HepG2 (cell line): Measurements from ENCODE around the gene PRRT2. TPM values are rescaled to one million over a fixed set of nuclear protein-coding genes. Genes with fewer than 3 reads are reported as not detected.

ENCODE experiments used
- DPF2 ChIP-seq: sonication (generic); formaldehyde crosslinking; IDR thresholded peaks from 2 replicates; pipeline ENCODE4 v1.4.0; 2020; ENCODE audit warnings: mild to moderate bottlenecking, low read depth, missing genetic modification reagents, borderline replicate concordance
- E2F2 ChIP-seq: sonication (generic); formaldehyde crosslinking; IDR thresholded peaks from 2 replicates; pipeline ENCODE4 v1.4.0; 2020; ENCODE audit warnings: missing genetic modification reagents, borderline replicate concordance
- MATR3 ChIP-seq: sonication (generic); formaldehyde crosslinking; IDR thresholded peaks from 2 replicates; pipeline ENCODE4 v1.4.0; 2020; ENCODE audit warnings: missing genetic modification reagents
- MXD1 ChIP-seq: sonication (generic); formaldehyde crosslinking; IDR thresholded peaks from 2 replicates; pipeline ENCODE4 v1.4.0; 2020; ENCODE audit warnings: mild to moderate bottlenecking, missing genetic modification reagents
- NBN ChIP-seq: fragments of 450-650 bp; conservative IDR thresholded peaks from 2 replicates; pipeline ENCODE4 v1.6.1; 2017
- NR2F6 ChIP-seq, 2 experiments: IDR thresholded peaks; 2 replicates each; pipeline ENCODE4 v1.6.1; 2016; ENCODE audit warnings: antibody characterized with exemption in 1 of 2, mild to moderate bottlenecking in 1 of 2
- THAP11 ChIP-seq: IDR thresholded peaks from 2 replicates; pipeline ENCODE4 v1.6.1; 2016; ENCODE audit warnings: missing biosample characterization, missing genetic modification reagents
- THAP7 ChIP-seq: sonication (generic); formaldehyde crosslinking; IDR thresholded peaks from 2 replicates; pipeline ENCODE4 v1.8.1; 2023; ENCODE audit warnings: mild to moderate bottlenecking, missing genetic modification reagents
- ZNF552 ChIP-seq: sonication (generic); formaldehyde crosslinking; IDR thresholded peaks from 2 replicates; pipeline ENCODE4 v1.9.0; 2022; ENCODE audit warnings: missing genetic modification reagents, mild to moderate bottlenecking, borderline replicate concordance
- ZNF556 ChIP-seq: sonication (generic); formaldehyde crosslinking; IDR thresholded peaks from 2 replicates; pipeline ENCODE4 v1.4.0; 2020; ENCODE audit warnings: mild to moderate bottlenecking, missing genetic modification reagents, borderline replicate concordance
- polyA plus RNA-seq, 8 experiments: library from polyadenylated mRNA; depleted of rRNA in 3 of 8; stranded (reverse) in 7 of 8; unstranded in 1 of 8; fragments of >200 nt; fragmentation: Illumina TruSeq in 4 of 8; extraction: Trizol in 4 of 8; gene quantifications; 2 replicates each; pipeline versions ENCODE4 v1.2.1 to v1.2.3, GENCODE V29; 2011 to 2016; ENCODE audit warnings: low read depth in 4 of 8, missing spikeins in 1 of 8, mixed read lengths in 1 of 8; ENCODE audit not compliant: insufficient read depth in 1 of 8
- total RNA-seq, 5 experiments: library from RNA; depleted of rRNA; stranded (reverse); fragments of >200 nt; fragmentation: Illumina TruSeq; extraction: Trizol; gene quantifications; 2 replicates each; pipeline ENCODE4 v1.2.3, GENCODE V29; 2016; ENCODE audit warnings: low read depth in 1 of 5
- TF ChIP-seq, protein P1 (sequence below): sonication (generic); formaldehyde crosslinking; IDR thresholded peaks from 2 replicates; pipeline ENCODE4 v1.4.0; 2020; ENCODE audit warnings: missing genetic modification reagents
- TF ChIP-seq, protein P2 (sequence below): sonication (generic); formaldehyde crosslinking; IDR thresholded peaks from 2 replicates; pipeline ENCODE4 v1.4.0; 2020; ENCODE audit warnings: mild to moderate bottlenecking, low read depth, missing genetic modification reagents
- TF ChIP-seq, protein P3 (sequence below): IDR thresholded peaks from 2 replicates; pipeline ENCODE4 v1.6.1; 2016; ENCODE audit warnings: mild to moderate bottlenecking
- TF ChIP-seq, protein P4 (sequence below): sonication (generic); formaldehyde crosslinking; IDR thresholded peaks from 2 replicates; pipeline ENCODE4 v1.4.0; 2020; ENCODE audit warnings: missing genetic modification reagents, low read depth, mild to moderate bottlenecking, borderline replicate concordance
- TF ChIP-seq, protein P5 (sequence below): sonication (generic); formaldehyde crosslinking; IDR thresholded peaks from 2 replicates; pipeline ENCODE4 v1.4.0; 2020; ENCODE audit warnings: mild to moderate bottlenecking, missing genetic modification reagents

The PRRT2 gene
- total and polyA plus RNA-seq, 2 of the 13 experiments (the other 11 are each of a cell fraction or from before 2014, with no cell fraction given): 0.51 to 1.1 TPM

DNA sequence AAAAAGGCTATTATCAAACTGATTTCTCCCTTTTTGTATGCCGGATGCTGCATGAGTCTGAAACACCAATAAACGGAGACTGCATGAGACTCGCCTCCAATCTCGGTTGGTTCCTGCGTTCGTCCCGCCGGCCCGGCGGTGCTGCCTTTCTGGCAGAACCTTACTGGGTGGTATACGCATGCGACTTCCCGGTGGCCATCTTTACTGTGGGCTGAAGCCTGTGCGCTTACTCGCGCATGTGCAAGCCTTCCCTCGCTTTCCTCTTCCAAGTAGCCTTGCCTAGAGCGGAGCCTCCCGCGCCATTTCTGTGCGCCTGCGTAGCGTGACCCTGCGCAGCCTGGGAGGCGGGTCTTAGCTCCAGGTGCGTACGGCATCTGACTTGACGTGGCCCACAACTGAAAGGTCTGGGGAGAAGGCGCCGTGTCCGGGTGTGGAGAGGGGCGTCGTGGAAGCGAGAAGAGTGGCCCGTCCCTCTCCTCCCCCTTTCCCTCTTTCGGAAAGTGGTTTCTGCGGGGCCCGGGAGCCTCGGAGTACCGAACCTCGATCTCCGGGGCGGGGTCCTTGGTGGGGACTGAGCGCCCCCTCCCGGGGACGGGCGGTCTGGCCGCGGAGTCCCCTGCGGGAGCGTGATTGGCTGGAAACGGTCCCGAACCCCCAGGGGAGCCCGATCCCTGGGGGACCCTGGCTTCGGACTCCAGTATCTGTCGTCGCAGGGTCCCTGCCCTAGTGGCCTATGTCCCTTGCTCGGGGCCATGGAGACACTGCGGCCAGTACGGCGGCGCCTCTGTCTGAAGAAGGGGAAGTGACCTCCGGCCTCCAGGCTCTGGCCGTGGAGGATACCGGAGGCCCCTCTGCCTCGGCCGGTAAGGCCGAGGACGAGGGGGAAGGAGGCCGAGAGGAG, 4.0 kb downstream of the PRRT2 start, which contains the start of gene PAGR1 (continued):
- TF ChIP-seq, protein P1, sequence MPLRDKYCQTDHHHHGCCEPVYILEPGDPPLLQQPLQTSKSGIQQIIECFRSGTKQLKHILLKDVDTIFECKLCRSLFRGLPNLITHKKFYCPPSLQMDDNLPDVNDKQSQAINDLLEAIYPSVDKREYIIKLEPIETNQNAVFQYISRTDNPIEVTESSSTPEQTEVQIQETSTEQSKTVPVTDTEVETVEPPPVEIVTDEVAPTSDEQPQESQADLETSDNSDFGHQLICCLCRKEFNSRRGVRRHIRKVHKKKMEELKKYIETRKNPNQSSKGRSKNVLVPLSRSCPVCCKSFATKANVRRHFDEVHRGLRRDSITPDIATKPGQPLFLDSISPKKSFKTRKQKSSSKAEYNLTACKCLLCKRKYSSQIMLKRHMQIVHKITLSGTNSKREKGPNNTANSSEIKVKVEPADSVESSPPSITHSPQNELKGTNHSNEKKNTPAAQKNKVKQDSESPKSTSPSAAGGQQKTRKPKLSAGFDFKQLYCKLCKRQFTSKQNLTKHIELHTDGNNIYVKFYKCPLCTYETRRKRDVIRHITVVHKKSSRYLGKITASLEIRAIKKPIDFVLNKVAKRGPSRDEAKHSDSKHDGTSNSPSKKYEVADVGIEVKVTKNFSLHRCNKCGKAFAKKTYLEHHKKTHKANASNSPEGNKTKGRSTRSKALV: peak; percentile 65; the same call in 1 of the 2 replicates
- TF ChIP-seq, protein P2, sequence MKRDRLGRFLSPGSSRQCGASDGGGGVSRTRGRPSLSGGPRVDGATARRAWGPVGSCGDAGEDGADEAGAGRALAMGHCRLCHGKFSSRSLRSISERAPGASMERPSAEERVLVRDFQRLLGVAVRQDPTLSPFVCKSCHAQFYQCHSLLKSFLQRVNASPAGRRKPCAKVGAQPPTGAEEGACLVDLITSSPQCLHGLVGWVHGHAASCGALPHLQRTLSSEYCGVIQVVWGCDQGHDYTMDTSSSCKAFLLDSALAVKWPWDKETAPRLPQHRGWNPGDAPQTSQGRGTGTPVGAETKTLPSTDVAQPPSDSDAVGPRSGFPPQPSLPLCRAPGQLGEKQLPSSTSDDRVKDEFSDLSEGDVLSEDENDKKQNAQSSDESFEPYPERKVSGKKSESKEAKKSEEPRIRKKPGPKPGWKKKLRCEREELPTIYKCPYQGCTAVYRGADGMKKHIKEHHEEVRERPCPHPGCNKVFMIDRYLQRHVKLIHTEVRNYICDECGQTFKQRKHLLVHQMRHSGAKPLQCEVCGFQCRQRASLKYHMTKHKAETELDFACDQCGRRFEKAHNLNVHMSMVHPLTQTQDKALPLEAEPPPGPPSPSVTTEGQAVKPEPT (CRISPR knock-in tag): peak; percentile 76; the same call in 1 of the 2 replicates
- TF ChIP-seq THAP11 (CRISPR knock-in tag) (peak; percentile 93), THAP7 (peak; percentile 93), ZNF556 (CRISPR knock-in tag) (peak; percentile 92), ZNF552 (CRISPR knock-in tag) (0 out of 2 replicates have a peak, but pooled peaks have one; percentile 40), MATR3 (CRISPR knock-in tag) (no peak), E2F2 (CRISPR knock-in tag) (0 out of 2 replicates have a peak, but pooled peaks have one; percentile 58), NBN (no peak), DPF2 (CRISPR knock-in tag) (peak; percentile 3; the same call in 1 of the 2 replicates), NR2F6 (IDR thresholded peaks at IDR 0.05) (peak; percentile 58), NR2F6 (CRISPR knock-in tag; IDR thresholded peaks at IDR 0.05) (peak; percentile 81; the same call in 1 of the 2 replicates), MXD1 (CRISPR knock-in tag) (peak; percentile 88)
- TF ChIP-seq, protein P3, sequence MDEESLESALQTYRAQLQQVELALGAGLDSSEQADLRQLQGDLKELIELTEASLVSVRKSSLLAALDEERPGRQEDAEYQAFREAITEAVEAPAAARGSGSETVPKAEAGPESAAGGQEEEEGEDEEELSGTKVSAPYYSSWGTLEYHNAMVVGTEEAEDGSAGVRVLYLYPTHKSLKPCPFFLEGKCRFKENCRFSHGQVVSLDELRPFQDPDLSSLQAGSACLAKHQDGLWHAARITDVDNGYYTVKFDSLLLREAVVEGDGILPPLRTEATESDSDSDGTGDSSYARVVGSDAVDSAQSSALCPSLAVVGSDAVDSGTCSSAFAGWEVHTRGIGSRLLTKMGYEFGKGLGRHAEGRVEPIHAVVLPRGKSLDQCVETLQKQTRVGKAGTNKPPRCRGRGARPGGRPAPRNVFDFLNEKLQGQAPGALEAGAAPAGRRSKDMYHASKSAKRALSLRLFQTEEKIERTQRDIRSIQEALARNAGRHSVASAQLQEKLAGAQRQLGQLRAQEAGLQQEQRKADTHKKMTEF (CRISPR knock-in tag): peak; percentile 94
- TF ChIP-seq, protein P4, sequence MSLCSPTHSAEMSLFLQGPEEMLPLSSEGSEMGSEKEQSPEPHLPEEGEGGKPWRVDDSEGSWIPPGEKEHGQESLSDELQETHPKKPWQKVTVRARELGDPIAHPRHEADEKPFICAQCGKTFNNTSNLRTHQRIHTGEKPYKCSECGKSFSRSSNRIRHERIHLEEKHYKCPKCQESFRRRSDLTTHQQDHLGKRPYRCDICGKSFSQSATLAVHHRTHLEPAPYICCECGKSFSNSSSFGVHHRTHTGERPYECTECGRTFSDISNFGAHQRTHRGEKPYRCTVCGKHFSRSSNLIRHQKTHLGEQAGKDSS (CRISPR knock-in tag): peak; percentile 87
- TF ChIP-seq, protein P5, sequence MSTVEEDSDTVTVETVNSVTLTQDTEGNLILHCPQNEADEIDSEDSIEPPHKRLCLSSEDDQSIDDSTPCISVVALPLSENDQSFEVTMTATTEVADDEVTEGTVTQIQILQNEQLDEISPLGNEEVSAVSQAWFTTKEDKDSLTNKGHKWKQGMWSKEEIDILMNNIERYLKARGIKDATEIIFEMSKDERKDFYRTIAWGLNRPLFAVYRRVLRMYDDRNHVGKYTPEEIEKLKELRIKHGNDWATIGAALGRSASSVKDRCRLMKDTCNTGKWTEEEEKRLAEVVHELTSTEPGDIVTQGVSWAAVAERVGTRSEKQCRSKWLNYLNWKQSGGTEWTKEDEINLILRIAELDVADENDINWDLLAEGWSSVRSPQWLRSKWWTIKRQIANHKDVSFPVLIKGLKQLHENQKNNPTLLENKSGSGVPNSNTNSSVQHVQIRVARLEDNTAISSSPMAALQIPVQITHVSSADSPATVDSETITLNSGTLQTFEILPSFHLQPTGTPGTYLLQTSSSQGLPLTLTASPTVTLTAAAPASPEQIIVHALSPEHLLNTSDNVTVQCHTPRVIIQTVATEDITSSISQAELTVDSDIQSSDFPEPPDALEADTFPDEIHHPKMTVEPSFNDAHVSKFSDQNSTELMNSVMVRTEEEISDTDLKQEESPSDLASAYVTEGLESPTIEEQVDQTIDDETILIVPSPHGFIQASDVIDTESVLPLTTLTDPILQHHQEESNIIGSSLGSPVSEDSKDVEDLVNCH (CRISPR knock-in tag): peak; percentile 37
